ENCODE measurements around the gene CEP131.

CEP131 gene

DNA sequence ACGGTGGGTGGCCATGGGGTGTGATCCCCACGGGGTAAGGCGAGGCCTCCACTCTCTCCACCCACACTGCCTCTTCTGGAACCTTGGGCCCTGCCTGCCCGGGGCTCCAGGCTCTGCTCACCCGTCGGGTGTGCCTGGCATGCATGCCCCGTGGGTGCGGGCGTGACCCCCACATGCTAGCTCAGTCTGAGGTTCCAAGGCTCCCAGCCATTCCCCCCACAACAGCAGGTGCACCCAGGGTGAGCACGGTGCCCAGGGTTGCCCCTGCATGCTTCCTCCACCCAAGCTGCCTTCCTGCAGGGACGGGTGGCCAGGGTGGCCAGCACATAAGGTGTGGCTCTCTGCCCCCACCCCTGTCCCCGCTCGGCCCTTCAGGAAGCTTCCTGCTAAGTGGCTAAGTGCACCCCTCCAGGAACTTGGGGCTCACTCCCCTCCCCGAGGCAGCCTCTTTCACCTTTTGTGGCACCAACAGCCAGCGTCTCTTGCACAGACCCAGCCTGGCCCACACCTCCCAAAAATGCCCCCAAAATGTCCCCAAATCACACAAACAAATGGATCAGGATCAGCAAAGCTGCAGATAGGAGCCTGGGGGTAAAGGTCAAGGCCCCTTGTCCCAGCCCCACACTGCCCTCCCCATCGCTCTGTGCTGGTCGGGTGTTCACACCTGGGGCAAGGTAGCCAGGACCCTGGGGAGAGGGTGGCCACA is 78.9 kb downstream of the CEP131 start:
- DNase-seq (ENCODE audit: low spot score), result no peak

DNA sequence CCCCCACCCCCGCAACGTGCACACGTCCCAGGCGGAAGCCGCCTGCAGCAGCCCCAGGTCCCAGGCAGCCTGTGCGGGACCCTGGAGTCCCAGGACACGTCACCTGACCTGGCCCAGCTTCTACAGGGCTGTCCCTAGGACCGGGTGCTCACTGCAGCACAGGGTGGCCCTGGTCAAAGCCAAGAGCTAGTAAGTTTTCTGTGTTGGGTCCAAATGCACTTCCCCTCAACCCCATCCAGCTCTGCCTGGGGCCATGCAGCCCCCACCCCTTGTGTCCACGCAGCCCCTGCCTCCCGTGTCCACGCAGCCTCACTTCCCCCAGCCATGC is 79.6 kb downstream of the CEP131 start:
- no peak for DNase-seq (ENCODE audit: low spot score)
- TF ChIP-seq, protein P1, sequence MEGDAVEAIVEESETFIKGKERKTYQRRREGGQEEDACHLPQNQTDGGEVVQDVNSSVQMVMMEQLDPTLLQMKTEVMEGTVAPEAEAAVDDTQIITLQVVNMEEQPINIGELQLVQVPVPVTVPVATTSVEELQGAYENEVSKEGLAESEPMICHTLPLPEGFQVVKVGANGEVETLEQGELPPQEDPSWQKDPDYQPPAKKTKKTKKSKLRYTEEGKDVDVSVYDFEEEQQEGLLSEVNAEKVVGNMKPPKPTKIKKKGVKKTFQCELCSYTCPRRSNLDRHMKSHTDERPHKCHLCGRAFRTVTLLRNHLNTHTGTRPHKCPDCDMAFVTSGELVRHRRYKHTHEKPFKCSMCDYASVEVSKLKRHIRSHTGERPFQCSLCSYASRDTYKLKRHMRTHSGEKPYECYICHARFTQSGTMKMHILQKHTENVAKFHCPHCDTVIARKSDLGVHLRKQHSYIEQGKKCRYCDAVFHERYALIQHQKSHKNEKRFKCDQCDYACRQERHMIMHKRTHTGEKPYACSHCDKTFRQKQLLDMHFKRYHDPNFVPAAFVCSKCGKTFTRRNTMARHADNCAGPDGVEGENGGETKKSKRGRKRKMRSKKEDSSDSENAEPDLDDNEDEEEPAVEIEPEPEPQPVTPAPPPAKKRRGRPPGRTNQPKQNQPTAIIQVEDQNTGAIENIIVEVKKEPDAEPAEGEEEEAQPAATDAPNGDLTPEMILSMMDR (IDR thresholded peaks at IDR 0.05; ENCODE audit: extremely low read depth, missing control alignments), result no peak

More for the DNA sequence above, 78.9 kb downstream of the CEP131 start:
- TF ChIP-seq, protein P1 (IDR thresholded peaks at IDR 0.05; ENCODE audit: extremely low read depth, missing control alignments), result no peak

DNA sequence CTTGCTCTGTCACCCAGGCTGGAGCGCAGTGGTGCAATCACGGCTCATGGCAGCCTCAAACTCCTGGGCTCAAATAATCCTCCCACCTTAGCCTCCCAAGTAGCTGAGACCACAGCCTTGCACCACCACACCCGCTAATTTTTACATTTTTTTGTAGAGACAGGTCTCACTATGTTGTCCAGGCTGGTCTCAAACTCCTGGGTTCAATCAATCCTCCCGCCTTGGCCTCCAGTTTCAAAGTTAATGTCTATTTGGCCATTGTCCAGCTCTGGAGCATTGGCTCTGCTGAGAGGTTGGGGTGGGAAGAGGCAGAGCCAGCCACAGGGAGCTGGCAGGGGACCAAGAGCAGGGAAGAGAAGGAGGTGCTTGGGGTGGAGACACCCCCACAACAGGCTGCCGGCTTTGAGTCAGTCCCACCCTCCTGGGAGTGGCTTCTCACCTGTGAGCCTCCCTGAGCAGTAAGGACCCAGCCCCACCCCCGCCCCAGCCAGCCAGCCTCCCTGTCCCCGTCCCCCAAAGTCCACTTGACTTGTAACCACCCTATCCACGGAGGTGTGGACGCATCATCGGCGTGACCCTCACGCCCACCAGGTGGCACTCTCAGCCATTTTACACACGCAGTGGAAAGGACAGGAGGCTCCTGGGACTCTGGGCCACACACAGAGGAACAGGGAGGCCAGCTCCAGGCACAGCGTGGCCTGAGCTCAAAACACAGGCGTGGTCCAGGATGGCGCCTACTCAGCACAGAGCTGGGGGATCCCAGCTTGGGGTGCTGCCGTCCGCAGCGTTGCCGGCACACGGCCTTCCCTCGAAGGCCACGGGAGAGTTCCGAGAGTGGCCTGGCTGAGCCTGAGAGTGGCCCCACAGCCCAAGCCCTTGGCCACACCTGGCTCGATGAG is 80.2 kb downstream of the CEP131 start:
- TF ChIP-seq, protein P1 (IDR thresholded peaks at IDR 0.05; ENCODE audit: extremely low read depth, missing control alignments), result peak; percentile 67
- peak; percentile 88 for DNase-seq (ENCODE audit: low spot score)

DNA sequence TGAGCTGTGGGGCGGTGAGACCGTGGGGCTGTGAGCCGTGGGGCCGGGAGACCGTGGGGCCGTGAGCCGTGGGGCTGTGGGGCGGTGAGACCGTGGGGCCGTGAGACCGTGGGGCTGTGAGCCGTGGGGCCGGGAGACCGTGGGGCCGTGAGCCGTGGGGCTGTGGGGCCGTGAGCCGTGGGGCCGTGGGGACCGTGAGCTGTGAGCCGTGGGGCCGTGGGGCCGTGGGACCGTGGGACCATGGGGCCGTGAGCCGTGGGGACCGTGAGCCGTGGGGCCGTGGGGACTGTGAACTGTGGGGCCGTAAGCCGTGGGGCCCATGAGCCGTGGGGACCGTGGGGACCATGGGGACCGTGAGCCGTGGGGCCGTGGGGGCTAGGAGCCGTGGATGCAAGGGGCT is 82.1 kb downstream of the CEP131 start:
- TF ChIP-seq, protein P1 (IDR thresholded peaks at IDR 0.05; ENCODE audit: extremely low read depth, missing control alignments), result no peak
- DNase-seq (ENCODE audit: low spot score), result no peak

DNA sequence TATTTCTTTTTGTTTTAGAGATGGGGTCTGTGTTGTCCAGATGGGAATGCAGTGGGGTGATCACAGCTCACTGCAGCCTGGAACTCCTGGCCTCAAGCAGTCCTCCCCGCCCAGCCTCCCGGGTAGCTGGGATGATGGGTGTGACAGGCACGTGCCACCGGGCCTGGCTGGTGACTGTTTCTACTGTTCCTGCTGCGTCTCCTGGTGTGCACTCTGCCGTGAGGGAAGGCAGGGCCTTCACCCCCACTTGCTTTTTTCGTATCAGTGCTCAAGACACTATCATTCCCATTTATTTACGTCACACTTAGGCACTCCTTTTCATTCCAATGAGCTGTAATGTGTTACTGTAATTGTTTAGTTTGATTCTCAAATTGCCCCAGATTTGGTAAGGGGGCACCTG is 82.7 kb downstream of the CEP131 start:
- no peak for DNase-seq (ENCODE audit: low spot score)
- TF ChIP-seq, protein P1 (IDR thresholded peaks at IDR 0.05; ENCODE audit: extremely low read depth, missing control alignments), result no peak

Data from GM20000 (cell line).